ENCODE results near the gene RXFP3.

The RXFP3 gene

DNA sequence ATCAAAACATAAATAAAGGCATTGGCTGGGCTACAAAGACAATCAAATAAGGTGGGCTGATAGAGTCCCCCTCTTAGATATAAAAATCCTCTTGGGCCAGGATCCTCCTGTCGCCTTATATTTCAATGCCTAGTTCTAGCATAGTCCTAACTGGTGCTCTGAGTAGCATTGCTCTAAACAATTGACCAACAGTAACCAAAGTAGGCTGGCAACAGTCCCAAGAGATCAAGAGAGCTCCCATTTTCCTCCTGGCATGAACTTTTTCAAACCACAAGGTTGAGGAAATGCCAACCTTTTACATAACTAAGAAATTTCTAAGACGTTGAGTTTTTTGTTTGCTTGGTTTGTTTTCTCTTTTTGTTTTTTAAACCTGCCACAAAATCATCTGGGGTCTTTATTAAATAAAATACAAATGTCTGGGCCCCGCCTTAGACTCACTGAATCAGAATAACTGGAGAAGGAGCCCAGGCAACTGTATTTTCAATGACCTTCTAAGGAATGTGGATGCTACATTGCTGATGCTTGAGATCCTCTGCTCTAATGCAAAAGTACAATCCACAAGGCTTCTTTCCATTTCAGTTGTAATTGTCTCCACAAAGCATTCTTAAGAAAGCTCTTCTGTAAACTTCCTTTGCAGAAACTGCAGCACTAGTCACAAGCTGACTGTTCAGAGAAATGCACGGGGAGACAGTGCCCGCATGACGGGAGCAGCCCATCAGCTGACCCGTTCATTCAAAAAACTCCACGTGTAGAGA lies 45.4 kb downstream of the RXFP3 start:
- DNase-seq (ENCODE audit: low spot score): no peak

DNA sequence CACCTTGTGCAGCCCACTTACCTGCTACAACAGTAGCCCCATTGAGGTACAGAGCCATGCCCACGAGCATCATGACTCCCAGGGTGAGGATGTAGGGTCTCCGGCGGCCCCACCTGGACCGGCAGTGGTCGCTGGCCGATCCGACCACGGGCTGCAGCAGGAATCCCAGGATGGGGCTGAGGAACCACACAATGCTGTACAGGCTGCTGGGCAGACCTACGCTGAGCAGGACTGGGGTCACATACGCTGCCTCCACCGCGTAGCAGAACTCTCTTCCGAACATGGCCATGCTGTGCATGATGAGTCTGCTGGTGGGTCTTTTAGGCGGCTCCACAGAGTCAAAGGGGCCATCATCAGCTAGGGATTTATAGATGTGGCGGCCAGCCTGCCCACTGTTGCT lies 48.0 kb downstream of the RXFP3 start:
- DNase-seq (ENCODE audit: low spot score): no peak

DNA sequence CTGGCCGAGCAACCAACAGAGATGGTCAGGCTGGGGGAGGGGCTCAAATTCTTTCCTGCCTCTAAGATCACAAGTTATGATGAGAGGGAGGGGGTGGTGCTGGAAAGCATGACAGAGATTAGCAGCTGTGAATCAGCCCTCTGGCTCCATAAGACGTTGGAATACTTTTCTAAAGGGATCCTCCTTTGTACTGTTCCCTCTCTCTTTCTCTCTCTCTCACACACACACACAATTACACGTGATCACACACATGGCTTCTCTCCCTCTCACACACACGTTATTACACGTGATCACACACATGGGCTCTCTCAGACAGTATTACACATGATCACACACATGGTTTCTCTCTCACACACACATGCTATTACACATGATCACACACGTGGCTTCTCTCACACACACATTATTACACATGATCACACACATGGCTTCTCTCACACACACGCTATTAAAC lies 48.5 kb downstream of the RXFP3 start, which contains the start of gene SLC45A2:
Gene SLC45A2 (minus strand): TSS at position 23 of the 454 bp plus-strand sequence. CDS start 110 bp downstream, outside the sequence.
- DNase-seq (ENCODE audit: low spot score): no peak

DNA sequence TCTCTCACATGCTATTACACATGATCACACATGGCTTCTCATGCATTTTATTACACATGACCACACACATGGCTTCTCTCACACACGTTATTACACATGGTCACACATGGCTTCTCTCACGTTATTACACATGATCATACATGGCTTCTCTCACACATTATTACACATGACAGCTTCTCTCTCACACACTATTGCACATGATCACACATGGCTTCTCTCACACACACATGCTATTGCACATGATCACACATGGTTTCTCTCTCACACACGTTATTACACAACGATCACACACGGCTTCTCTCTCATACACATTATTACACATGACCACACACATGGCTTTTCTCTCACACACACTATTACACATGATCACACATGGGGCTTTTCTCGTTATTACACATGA lies 49.3 kb downstream of the RXFP3 start:
- DNase-seq (ENCODE audit: low spot score): no peak
